H1 (cell line): ENCODE measurements around the gene CHD3.

ENCODE experiments used
- EP300 ChIP-seq, 2 experiments: IDR thresholded peaks; 1 replicate in 1 of 2; 2 replicates in 1 of 2; pipeline ENCODE4 v1.6.1; 2011 to 2012; ENCODE audit warnings: low read depth in 2 of 2, low read length in 2 of 2, mild to moderate bottlenecking in 2 of 2, borderline replicate concordance in 1 of 2, inconsistent platforms in 1 of 2, moderate library complexity in 1 of 2
- EZH2 ChIP-seq: fragments of 200-600 bp; sonication (generic); IDR thresholded peaks from 2 replicates; pipeline ENCODE4 v1.7.1; 2012; ENCODE audit warnings: low read depth, mild to moderate bottlenecking, moderate library complexity, low read length, inconsistent platforms; ENCODE audit not compliant: severe bottlenecking
- JUN ChIP-seq: IDR thresholded peaks from 2 replicates; pipeline ENCODE4 v1.6.1; 2011; ENCODE audit warnings: low read depth, mild to moderate bottlenecking, improper control_type of control experiment, low read length
- JUND ChIP-seq: IDR thresholded peaks from 2 replicates; pipeline ENCODE4 v1.6.1; 2011; ENCODE audit warnings: mild to moderate bottlenecking, improper control_type of control experiment, low read length
- KDM5A ChIP-seq: fragments of 200-600 bp; IDR thresholded peaks from 2 replicates; pipeline ENCODE4 v1.7.1; 2012; ENCODE audit warnings: mild to moderate bottlenecking, low read length, inconsistent platforms, mixed read lengths
- POLR2A ChIP-seq, 2 experiments: IDR thresholded peaks; 1 replicate in 1 of 2; 2 replicates in 1 of 2; pipeline ENCODE4 v1.6.1; 2011; ENCODE audit warnings: low read depth in 2 of 2, low read length in 2 of 2, mild to moderate bottlenecking in 2 of 2; ENCODE audit errors: control extremely low read depth in 1 of 2
- RXRA ChIP-seq: IDR thresholded peaks from 2 replicates; pipeline ENCODE4 v1.6.1; 2011; ENCODE audit warnings: low read depth, mild to moderate bottlenecking, low read length, moderate library complexity; ENCODE audit not compliant: insufficient read depth
- YY1 ChIP-seq: IDR thresholded peaks from 2 replicates; pipeline ENCODE4 v1.6.1; 2011; ENCODE audit warnings: low read depth, mild to moderate bottlenecking, low read length
- TF ChIP-seq, protein P1 (sequence below), 3 experiments: IDR thresholded peaks; 1 replicate in 2 of 3; 2 replicates in 1 of 3; pipeline versions ENCODE4 v1.5.1 to v1.6.1; 2011; ENCODE audit warnings: low read length in 3 of 3, mild to moderate bottlenecking in 3 of 3, inconsistent platforms in 2 of 3, low read depth in 1 of 3, moderate library complexity in 1 of 3; ENCODE audit not compliant: insufficient read depth in 1 of 3; ENCODE audit errors: control extremely low read depth in 1 of 3

DNA sequence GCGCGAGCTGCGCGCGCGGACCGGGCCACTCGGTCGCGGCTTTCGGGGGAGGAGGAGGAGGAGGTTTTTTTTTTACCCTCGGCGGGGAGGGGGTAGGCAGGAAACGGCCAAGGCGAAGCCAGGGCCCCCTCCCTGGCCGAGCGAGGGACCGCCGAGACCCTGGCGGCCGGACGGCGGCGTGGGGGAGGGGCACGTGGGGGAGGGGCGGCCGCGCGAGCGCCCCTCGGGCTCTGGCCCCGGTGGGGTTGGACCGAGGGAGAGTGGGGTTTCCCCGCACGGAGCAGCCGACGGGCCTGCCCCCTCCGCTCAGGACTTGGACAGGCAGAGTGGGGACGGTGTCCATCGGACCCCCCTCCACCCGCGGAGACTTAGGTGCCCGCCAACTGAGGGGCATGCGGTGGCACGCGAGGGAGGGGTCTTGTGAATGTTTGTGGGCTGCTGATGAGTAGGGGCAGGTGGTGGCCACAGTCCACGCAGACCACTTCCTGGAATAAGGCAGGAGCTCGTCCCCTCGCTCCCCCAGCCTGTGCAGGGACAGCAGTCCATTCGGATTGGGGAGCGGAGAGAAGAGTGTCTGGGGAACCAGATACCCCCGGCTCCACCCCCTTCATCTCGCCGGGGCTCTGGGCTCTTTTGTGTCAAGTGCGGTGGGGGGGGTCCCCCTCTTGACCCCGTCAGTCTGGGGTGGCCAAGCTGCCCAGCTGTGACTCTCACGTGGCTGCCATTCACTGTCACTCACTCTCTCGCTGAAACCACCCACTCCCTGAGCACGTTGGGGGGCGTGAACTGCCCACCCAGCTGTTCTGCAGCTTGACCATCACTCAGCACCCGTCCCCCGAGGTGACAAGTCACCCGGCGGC, 3.0 kb upstream of the CHD3 start:
- TF ChIP-seq JUND (no peak), EZH2 (no peak), POLR2A (IDR thresholded peaks at IDR 0.05; ENCODE audit: control extremely low read depth in 1 of 2, low read depth in 2 of 2, low read length in 2 of 2) (no peak), YY1 (no peak), EP300 (IDR thresholded peaks at IDR 0.05; ENCODE audit: borderline replicate concordance in 1 of 2, low read depth in 2 of 2, low read length in 2 of 2) (no peak), KDM5A (no peak), JUN (no peak), RXRA (no peak)
- TF ChIP-seq, protein P1, sequence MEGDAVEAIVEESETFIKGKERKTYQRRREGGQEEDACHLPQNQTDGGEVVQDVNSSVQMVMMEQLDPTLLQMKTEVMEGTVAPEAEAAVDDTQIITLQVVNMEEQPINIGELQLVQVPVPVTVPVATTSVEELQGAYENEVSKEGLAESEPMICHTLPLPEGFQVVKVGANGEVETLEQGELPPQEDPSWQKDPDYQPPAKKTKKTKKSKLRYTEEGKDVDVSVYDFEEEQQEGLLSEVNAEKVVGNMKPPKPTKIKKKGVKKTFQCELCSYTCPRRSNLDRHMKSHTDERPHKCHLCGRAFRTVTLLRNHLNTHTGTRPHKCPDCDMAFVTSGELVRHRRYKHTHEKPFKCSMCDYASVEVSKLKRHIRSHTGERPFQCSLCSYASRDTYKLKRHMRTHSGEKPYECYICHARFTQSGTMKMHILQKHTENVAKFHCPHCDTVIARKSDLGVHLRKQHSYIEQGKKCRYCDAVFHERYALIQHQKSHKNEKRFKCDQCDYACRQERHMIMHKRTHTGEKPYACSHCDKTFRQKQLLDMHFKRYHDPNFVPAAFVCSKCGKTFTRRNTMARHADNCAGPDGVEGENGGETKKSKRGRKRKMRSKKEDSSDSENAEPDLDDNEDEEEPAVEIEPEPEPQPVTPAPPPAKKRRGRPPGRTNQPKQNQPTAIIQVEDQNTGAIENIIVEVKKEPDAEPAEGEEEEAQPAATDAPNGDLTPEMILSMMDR (IDR thresholded peaks at IDR 0.05; ENCODE audit: control extremely low read depth in 1 of 3, insufficient read depth in 1 of 3, low read depth in 1 of 3, low read length in 3 of 3) = no peak
